ENCODE results near the gene SLC5A2.
A peak's percentile ranks its signal among the peaks of the same experiment; 100 is the strongest.
"Not testable (repeated sequence)": the region's sequence is repeated elsewhere in the genome, so short reads cannot be mapped to it uniquely, and the experiment has no call there.

The SLC5A2 gene

GRCh38 chr16:31475946-31476302 is 7.0 kb upstream of the SLC5A2 start:
- no peak for DNase-seq (ENCODE audit: low spot score)

DNA sequence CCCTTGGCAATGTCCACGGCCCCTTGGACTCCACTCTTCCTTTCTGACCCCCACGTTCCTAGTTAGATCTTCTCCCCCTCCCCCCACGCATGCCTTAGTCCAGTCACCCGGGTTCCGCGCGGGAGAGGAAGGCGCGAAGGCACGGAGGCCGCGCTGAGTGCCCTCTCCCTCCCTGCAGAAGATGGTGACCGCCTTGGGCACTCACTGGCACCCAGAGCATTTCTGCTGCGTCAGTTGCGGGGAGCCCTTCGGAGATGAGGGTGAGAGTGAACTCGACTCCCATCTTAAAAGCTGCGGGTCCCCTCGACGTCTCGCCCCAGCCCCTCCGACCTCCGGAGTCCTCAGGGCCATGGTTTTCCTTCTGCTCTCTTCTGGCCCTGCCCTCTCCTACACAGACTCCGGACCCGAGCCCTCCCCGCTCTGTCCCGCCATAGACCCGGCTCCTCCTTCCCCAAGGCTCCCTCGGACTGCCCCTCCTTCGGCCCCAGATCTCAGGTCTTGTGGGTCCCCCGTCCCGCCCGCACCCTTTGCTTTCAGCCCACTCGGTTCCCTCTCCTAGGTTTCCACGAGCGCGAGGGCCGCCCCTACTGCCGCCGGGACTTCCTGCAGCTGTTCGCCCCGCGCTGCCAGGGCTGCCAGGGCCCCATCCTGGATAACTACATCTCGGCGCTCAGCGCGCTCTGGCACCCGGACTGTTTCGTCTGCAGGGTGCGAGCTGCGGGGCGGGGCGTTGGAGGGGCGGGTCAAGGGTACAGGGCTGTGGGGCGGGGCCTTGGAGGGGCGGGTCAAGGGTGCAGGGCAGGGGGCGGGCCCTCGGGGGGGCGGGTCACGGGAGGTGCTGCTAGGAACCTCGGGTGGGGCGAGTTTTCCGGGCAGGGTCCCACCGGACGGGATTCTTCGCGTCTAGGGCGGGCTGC is 6.4 kb upstream of the SLC5A2 start:
- peak; percentile 80 for DNase-seq (ENCODE audit: low spot score)

DNA sequence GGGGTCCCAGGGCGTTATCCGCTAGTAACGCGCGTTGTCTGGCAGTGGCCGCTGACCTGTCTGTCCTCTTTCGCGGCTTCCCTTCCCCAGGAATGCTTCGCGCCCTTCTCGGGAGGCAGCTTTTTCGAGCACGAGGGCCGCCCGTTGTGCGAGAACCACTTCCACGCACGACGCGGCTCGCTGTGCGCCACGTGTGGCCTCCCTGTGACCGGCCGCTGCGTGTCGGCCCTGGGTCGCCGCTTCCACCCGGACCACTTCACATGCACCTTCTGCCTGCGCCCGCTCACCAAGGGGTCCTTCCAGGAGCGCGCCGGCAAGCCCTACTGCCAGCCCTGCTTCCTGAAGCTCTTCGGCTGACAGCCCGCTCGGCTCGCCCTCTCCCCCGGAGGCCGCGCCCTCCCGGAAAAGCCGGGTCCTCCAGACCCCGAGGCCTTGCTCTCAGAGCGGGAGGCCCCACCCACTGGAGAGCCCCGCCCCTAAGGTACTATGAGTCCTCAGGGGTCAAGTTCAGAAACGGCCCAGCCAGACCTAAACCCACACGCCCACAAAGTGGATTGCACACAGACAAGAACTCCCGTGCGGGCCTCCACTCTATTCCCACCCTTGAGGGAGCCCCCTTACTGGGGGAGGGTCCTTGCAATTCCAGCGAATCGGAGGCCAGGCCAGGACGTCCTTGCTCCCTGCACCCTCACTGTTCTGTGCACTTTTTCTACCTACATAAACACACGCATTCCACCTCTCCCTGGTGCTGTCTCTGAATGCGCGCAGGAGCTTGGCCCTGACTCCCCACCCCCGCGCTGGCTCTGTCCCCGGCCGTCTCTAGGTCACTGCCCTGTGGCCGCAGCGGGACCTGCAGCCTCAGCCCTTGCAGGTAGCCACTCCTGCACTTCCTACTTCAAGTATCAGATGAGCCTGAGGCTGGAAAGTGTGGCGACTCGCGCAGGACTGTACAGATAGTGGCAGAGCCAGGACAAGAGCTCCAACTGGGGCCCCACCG is 5.4 kb upstream of the SLC5A2 start:
- DNase-seq (ENCODE audit: low spot score), result peak; percentile 80

GRCh38 chr16:31478956-31479355 is 4.0 kb upstream of the SLC5A2 start:
- no peak for DNase-seq (ENCODE audit: low spot score)

GRCh38 chr16:31479751-31480150 is 3.2 kb upstream of the SLC5A2 start:
- no peak for DNase-seq (ENCODE audit: low spot score)

- no peak for DNase-seq (ENCODE audit: low spot score)
Observed at GRCh38 chr16:31480851-31481536, 1.9 kb upstream of the SLC5A2 start.

- DNase-seq (ENCODE audit: low spot score), result not testable (repeated sequence)
Observed at GRCh38 chr16:31484048-31484447, 1.1 kb downstream of the SLC5A2 start.

DNA sequence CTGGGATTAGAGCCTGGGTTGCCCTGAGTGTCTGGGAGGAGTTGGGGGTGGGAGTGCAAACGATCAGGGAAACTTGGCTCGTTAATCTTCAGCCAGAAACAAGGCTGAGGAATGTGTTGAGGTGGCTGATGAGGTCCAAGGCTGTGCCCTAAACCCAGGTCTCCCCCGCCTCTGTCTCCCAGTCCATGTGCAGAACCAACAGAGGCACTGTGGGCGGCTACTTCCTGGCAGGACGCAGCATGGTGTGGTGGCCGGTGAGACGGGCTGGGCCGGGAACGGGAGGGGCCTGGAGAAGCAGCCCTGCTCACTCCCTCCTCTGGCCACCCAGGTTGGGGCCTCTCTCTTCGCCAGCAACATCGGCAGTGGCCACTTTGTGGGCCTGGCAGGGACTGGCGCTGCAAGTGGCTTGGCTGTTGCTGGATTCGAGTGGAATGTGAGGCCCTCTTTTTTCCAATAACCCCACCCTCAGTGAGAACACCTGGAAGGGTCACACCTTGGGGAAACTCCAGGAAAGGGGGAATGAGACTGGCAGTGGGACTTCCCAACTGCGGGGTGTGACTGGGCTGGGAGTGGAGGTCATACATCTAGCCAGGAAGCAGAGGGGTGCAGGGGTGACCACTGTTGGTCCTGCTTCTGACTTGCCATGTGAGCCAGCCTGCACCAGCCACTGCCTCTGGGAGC is 1.7 kb downstream of the SLC5A2 start:
- peak; percentile 50 for DNase-seq (ENCODE audit: low spot score)

DNA sequence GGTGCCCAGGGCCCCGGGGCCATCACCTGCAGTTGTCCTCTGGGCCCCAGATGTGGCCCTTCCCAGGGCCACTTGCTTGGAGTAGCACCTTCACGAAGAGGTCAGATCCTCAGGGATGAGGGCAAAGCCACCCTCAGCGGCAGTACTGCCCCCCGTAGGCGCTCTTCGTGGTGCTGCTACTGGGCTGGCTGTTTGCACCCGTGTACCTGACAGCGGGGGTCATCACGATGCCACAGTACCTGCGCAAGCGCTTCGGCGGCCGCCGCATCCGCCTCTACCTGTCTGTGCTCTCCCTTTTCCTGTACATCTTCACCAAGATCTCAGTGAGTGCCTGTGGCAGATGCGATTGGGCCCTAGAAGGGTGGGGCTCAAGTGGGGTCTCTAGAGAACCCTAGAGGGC is 2.6 kb downstream of the SLC5A2 start:
- no peak for DNase-seq (ENCODE audit: low spot score)

GRCh38 chr16:31486045-31486444 is 3.1 kb downstream of the SLC5A2 start:
- DNase-seq (ENCODE audit: low spot score), result no peak

DNA sequence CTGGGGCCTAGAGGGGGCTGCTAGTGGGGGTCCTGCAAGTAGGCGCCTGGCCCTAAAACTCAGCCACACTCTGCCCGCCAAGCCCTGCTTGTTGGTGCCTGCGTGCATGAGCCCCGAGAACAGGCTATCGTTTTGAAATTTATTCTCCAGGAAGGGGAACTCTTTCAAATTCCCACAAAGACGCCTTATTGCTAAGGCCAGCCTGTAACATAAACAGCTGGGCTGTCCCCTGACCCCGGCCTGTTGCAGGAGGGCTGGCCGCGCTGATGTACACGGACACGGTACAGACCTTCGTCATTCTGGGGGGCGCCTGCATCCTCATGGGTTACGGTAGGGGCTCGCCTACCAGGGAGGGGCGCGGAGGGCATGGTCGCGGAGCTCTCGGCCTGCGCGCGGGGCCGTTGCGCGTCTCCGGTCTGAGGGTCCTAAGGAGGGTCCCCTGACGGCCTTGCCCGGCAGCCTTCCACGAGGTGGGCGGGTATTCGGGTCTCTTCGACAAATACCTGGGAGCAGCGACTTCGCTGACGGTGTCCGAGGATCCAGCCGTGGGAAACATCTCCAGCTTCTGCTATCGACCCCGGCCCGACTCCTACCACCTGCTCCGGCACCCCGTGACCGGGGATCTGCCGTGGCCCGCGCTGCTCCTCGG is 4.3 kb downstream of the SLC5A2 start:
- DNase-seq (ENCODE audit: low spot score), result no peak

GRCh38 chr16:31487720-31488467 is 5.0 kb downstream of the SLC5A2 start:
- peak; percentile 91 for DNase-seq (ENCODE audit: low spot score)

DNA sequence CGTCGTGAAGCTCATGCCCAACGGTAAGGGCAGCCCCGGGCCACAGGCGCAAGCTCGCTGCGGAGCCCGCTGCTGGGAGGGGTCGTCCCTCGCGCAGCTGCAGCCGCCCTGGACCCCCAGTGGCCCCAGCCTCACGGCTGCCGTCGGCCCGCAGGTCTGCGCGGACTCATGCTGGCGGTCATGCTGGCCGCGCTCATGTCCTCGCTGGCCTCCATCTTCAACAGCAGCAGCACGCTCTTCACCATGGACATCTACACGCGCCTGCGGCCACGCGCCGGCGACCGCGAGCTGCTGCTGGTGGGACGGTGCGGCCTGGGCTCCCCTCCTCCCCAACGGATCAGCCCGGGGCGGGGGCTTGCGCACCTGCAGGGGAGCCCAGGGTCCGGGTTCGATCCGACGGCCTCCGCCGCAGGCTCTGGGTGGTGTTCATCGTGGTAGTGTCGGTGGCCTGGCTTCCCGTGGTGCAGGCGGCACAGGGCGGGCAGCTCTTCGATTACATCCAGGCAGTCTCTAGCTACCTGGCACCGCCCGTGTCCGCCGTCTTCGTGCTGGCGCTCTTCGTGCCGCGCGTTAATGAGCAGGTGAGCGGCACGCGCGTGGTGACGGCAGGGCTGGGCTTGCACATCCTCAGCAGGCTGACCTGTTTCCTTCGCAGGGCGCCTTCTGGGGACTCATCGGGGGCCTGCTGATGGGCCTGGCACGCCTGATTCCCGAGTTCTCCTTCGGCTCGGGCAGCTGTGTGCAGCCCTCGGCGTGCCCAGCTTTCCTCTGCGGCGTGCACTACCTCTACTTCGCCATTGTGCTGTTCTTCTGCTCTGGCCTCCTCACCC is 5.8 kb downstream of the SLC5A2 start:
- DNase-seq (ENCODE audit: low spot score), result peak; percentile 53

- no peak for DNase-seq (ENCODE audit: low spot score)
Observed at GRCh38 chr16:31489298-31489564, 6.3 kb downstream of the SLC5A2 start.

DNA sequence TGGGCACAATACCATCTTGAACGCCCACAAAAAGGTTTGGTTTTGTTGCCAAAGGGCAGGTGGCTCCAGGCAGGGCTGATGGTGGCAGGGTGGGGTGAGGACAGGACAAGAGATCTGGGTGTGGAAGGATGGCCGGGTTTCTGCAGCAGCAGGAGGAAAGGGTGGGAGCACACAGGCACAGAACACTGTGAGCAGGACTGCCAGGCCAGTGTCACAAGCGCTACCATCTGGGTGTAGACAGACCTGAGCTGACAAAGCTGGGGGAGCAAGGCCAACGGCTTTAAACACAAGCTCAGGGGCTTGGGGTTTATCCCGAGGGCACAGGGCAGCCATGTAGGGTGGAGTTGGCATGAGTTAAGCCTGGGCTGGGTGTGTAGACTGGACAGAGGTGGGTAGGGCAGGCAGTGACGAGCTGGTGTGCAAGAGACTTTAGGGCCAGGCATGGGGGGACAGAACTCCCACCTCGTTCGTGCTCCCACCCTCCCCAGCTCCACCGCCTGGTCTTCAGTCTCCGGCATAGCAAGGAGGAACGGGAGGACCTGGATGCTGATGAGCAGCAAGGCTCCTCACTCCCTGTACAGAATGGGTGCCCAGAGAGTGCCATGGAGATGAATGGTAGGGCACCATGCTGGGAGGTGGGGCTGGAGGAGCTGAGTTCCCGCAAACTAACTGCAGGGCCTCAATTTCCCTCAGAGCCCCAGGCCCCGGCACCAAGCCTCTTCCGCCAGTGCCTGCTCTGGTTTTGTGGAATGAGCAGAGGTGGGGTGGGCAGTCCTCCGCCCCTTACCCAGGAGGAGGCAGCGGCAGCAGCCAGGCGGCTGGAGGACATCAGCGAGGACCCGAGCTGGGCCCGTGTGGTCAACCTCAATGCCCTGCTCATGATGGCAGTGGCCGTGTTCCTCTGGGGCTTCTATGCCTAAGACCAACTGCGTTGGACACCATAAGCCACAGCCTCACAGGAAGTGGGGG is 7.0 kb downstream of the SLC5A2 start:
- DNase-seq (ENCODE audit: low spot score), result no peak

GRCh38 chr16:31491778-31492418 is 9.0 kb downstream of the SLC5A2 start:
- DNase-seq (ENCODE audit: low spot score), result no peak

DNA sequence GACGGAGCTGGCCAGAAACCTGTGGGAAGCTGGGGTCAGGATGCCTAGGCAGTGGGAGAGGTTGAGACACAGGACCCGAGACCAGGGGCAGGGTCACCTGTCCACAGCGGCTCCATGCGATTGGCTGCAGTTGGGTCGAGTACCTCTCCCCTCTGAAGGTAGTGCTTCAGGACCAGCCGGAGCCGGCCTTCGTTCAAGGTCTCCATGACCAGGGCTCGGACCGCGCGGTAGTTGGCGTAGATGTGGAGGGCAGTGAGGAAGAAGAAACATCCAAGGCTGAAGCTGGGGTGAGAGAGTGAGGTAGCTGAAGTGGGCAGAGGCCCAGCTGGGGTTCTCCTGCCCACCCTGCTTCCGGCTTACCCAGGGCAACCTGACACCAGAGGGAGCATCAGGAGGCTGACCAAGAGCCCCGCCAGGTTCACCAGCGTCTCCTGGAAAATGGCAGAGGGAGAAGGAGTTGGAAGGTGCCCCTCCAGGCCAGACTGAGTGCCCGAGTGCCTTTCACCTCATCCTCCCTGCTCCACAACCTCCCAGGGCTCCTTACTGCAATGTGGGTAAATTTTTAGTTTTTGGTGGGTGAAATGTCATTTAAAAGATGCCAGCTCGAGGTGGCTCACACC is 10.7 kb downstream of the SLC5A2 start:
- DNase-seq (ENCODE audit: low spot score), result no peak

DNA sequence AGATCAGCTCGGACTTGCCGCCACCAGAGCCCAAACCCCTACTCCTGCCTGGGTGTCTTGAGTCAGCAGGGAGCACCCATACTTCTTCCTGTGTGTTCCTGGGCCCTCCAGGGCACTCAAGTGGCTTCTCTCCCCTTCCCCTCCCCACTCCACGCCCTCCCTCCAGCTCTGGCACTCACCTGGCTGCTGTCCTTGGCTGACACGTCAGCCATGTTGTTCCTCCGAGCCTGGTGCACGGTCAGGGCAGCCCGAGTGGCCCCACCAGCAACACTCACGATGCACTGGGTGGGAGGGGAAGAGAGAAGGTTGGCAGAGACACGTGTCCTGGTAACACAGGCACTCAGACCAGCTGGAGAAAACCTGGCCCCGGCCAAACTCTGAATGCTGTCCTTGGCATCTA is 13.7 kb downstream of the SLC5A2 start:
- no peak for DNase-seq (ENCODE audit: low spot score)

Data from iPS-NIHi11 (cell line).